Measurements from ENCODE around the gene RUSC2. TPM values are rescaled to one million over a fixed set of nuclear protein-coding genes. Genes with fewer than 3 reads are reported as not detected.

The RUSC2 gene
- total RNA-seq, 2 experiments from 2014 or later, result not detected

DNA sequence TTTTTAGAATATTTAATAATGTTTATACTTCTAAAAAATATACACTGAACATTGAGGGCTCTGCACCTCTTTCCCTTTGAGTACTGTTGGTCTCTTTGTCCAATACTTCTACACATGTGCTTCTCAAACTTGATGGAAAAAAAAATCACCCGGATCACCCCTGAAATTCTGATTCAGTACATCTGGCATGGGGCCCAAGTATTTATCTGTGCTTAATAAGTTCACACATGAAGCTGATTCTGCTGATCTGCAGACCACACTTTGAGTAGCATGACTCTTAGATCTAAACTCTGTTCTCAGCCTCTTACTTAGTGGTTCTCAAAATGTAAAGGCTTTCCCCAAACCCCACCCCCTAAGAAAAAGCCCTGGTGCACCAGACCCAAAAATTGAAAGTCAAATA, 12.0 kb downstream of the RUSC2 start:
- no peak for DNase-seq (ENCODE audit: low spot score)
- no peak overlapping the region for H2AFZ ChIP-seq (ENCODE audit: low read length)
- ChIA-PET CTCF (ENCODE audit: unreplicated experiment) (no interaction called here), POLR2A (no interaction called here)
- no peaks in the 10 kb centered on the region for H3K9me2 ChIP-seq (ENCODE audit: insufficient read depth, low read length)
- TF ChIP-seq EZH2phosphoT487 (IDR thresholded peaks at IDR 0.05; ENCODE audit: borderline replicate concordance, low read depth, low read length), result no peak
- TF ChIP-seq, protein P1, sequence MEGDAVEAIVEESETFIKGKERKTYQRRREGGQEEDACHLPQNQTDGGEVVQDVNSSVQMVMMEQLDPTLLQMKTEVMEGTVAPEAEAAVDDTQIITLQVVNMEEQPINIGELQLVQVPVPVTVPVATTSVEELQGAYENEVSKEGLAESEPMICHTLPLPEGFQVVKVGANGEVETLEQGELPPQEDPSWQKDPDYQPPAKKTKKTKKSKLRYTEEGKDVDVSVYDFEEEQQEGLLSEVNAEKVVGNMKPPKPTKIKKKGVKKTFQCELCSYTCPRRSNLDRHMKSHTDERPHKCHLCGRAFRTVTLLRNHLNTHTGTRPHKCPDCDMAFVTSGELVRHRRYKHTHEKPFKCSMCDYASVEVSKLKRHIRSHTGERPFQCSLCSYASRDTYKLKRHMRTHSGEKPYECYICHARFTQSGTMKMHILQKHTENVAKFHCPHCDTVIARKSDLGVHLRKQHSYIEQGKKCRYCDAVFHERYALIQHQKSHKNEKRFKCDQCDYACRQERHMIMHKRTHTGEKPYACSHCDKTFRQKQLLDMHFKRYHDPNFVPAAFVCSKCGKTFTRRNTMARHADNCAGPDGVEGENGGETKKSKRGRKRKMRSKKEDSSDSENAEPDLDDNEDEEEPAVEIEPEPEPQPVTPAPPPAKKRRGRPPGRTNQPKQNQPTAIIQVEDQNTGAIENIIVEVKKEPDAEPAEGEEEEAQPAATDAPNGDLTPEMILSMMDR (conservative IDR thresholded peaks at IDR 0.05; ENCODE audit: low read length), result no peak
- no peaks in the 10 kb centered on the region for H3K36me3 ChIP-seq (ENCODE audit: insufficient read depth, low read length)
- no peaks in the 10 kb centered on the region for H3K9me3 ChIP-seq (ENCODE audit: low read length)
- no peaks in the 10 kb centered on the region for H3K4me1 ChIP-seq (ENCODE audit: insufficient read depth, low read length, poor library complexity, severe bottlenecking)
- no peak overlapping the region for H3K4me3 ChIP-seq (ENCODE audit: low read depth, low read length, poor library complexity, severe bottlenecking)
- intact Hi-C loops (cut with micrococcal nuclease; ENCODE audit: unreplicated experiment), result loop anchor here (5.0 to 10.0 kb wide), 2 partner anchors 35 to 93 kb away; no protein-coding TSS in a partner anchor
- H4K20me1 ChIP-seq (ENCODE audit: insufficient read depth, low read length), result no peaks in the 10 kb centered on the region
- H3K4me2 ChIP-seq (ENCODE audit: low read length), result no peak overlapping the region
- H3K79me2 ChIP-seq (ENCODE audit: insufficient read depth, low read depth, low read length), result no peaks in the 10 kb centered on the region
- BruUV-seq (replicated peaks), result no TSS peak
- no peak overlapping the region for H3K27ac ChIP-seq (ENCODE audit: low read depth, low read length, poor library complexity, severe bottlenecking)

DNA sequence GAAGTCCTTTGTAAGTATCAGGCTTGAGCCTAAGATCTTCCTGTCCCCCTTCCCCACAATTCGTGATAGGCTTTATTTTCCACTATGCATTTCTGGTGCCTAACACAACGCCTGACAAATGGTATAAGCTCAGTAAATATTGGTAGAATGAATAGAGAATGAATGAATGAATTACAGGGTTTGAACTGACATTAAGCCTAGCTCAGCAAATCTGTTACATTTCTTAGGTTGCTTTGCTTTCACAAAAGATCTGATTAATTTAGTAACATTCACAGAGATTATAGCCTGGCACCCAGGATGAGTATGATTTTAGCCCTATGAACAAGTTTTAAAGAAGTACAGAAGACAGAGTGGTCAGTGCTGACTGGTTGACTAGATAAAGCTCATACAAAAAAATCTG, 16.4 kb downstream of the RUSC2 start:
- intact Hi-C loops (cut with micrococcal nuclease; ENCODE audit: unreplicated experiment), result loop anchor here (10.0 kb wide), 1 partner anchor 88 kb away; no protein-coding TSS in a partner anchor
- H4K20me1 ChIP-seq (ENCODE audit: insufficient read depth, low read length), result no peaks in the 10 kb centered on the region
- no peaks in the 10 kb centered on the region for H3K4me1 ChIP-seq (ENCODE audit: insufficient read depth, low read length, poor library complexity, severe bottlenecking)
- DNase-seq (ENCODE audit: low spot score), result no peak
- TF ChIP-seq, protein P1 (conservative IDR thresholded peaks at IDR 0.05; ENCODE audit: low read length), result no peak
- no peak for TF ChIP-seq EZH2phosphoT487 (IDR thresholded peaks at IDR 0.05; ENCODE audit: borderline replicate concordance, low read depth, low read length)
- H3K79me2 ChIP-seq (ENCODE audit: insufficient read depth, low read depth, low read length), result no peaks in the 10 kb centered on the region
- no peaks in the 10 kb centered on the region for H3K36me3 ChIP-seq (ENCODE audit: insufficient read depth, low read length)
- BruUV-seq (replicated peaks), result no TSS peak
- no peaks in the 10 kb centered on the region for H3K9me3 ChIP-seq (ENCODE audit: low read length)
- H2AFZ ChIP-seq (ENCODE audit: low read length), result no peak overlapping the region
- H3K27ac ChIP-seq (ENCODE audit: low read depth, low read length, poor library complexity, severe bottlenecking), result no peak overlapping the region
- ChIA-PET CTCF (ENCODE audit: unreplicated experiment) (no interaction called here), POLR2A (interaction anchor here (1.0 to 1.6 kb wide), 2 partner anchors 9 to 10 kb away, joined by 3 read pairs; no protein-coding TSS in a partner anchor)
- H3K4me3 ChIP-seq (ENCODE audit: low read depth, low read length, poor library complexity, severe bottlenecking), result no peak overlapping the region
- no peaks in the 10 kb centered on the region for H3K9me2 ChIP-seq (ENCODE audit: insufficient read depth, low read length)
- no peak overlapping the region for H3K4me2 ChIP-seq (ENCODE audit: low read length)

DNA sequence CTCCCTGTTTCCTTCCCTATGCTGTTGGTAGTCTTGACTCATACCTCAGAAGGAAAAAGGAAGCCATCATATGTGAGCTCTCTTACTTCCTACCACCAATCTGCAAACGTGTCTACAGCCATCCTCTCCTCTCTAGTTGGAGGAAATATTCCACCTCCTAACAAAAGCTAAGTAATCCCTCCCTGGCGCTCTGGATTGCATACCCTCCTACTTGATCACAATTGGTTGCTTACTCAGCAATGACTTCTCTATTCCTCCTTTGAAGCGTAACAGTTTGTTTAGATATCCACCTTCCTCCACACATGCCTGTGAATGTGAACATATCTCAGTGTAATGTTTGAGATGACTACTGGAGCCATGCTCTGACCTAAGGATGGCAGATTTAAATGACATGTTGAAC, 18.2 kb downstream of the RUSC2 start:
- Histone ChIP-seq H4K20me1 (ENCODE audit: insufficient read depth, low read length) (no peaks in the 10 kb centered on the region), H3K79me2 (ENCODE audit: insufficient read depth, low read depth, low read length) (no peaks in the 10 kb centered on the region), H3K9me3 (ENCODE audit: low read length) (no peaks in the 10 kb centered on the region), H3K27ac (ENCODE audit: low read depth, low read length, poor library complexity, severe bottlenecking) (no peak overlapping the region), H3K4me3 (ENCODE audit: low read depth, low read length, poor library complexity, severe bottlenecking) (no peak overlapping the region), H3K9me2 (ENCODE audit: insufficient read depth, low read length) (no peaks in the 10 kb centered on the region), H2AFZ (ENCODE audit: low read length) (no peak overlapping the region), H3K36me3 (ENCODE audit: insufficient read depth, low read length) (no peaks in the 10 kb centered on the region), H3K4me1 (ENCODE audit: insufficient read depth, low read length, poor library complexity, severe bottlenecking) (no peaks in the 10 kb centered on the region), H3K4me2 (ENCODE audit: low read length) (no peak overlapping the region)
- CTCF ChIA-PET (ENCODE audit: unreplicated experiment), result no interaction called here
- intact Hi-C loops (cut with micrococcal nuclease; ENCODE audit: unreplicated experiment), result loop anchor here (10.0 kb wide), 1 partner anchor 87 kb away; no protein-coding TSS in a partner anchor
- POLR2A ChIA-PET, result interaction anchor here (0.8 to 1.0 kb wide), 2 partner anchors 11 to 12 kb away, joined by 3 to 4 read pairs; no protein-coding TSS in a partner anchor
- TF ChIP-seq, protein P1 (conservative IDR thresholded peaks at IDR 0.05; ENCODE audit: low read length), result no peak
- TF ChIP-seq EZH2phosphoT487 (IDR thresholded peaks at IDR 0.05; ENCODE audit: borderline replicate concordance, low read depth, low read length), result no peak
- DNase-seq (ENCODE audit: low spot score), result no peak
- BruUV-seq (replicated peaks), result no TSS peak

All from OCI-LY7 (cell line).